ENCODE data around the gene ARHGEF1. TPM values are rescaled to one million over a fixed set of nuclear protein-coding genes. Genes with fewer than 3 reads are reported as not detected.
"Not testable (repeated sequence)": the region's sequence is repeated elsewhere in the genome, so short reads cannot be mapped to it uniquely, and the experiment has no call there.

Gene ARHGEF1
- polyA plus RNA-seq, 1 donor, result 49.2 TPM

DNA sequence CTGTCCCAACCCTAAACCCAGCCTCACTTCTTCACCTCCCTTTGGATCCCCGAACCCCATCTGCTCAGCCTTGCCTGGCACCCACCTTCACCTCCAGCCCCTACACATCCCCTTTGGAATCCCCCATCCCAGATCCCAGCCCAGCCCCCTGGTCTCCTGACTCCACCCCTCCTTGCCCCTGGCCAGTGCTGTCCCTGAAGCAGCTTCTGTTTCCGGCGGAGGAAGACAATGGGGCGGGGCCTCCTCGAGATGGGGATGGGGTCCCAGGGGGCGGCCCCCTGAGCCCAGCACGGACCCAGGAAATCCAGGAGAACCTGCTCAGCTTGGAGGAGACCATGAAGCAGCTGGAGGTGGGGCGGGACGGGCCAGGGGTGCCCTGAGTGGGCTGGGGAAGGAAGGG is 23.3 kb downstream of the ARHGEF1 start:
- no peak for DNase-seq

DNA sequence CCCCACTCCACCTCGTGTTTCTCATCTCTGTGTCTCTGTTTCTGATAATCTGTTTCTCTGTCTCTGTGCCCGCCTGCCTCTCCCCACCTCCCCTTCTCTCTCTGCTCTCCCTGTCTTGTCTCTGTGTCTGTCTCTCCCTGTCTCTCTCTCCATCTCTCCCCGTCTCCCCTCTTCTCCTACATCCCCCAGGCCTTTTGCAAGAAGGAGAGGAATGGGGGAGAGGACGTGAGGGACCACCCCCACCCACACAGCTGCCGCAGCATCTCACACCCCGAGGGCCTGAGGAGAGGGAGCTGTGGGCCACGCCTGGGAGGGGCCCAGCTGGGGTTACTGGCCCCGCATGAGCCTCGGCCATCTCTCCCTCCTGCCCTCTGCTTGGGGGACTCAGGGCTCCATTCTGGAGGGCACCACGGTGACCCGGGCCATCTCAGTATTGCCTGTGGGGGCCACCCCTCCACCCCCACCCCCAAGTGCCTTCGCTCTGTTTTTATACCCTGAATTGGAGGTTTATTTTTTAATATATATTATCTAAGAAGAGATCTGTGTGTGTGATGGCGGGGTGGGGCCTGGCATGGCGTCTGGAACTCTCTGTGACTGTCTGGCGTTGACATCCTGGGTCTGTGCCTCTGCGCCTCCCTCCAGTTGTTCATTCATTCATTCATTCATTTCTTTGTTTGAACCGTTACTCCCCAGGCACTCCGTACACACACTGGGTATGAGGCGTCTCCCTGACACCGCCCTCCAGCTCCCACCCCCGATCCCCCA is 24.1 kb downstream of the ARHGEF1 start:
- DNase-seq, result no peak

DNA sequence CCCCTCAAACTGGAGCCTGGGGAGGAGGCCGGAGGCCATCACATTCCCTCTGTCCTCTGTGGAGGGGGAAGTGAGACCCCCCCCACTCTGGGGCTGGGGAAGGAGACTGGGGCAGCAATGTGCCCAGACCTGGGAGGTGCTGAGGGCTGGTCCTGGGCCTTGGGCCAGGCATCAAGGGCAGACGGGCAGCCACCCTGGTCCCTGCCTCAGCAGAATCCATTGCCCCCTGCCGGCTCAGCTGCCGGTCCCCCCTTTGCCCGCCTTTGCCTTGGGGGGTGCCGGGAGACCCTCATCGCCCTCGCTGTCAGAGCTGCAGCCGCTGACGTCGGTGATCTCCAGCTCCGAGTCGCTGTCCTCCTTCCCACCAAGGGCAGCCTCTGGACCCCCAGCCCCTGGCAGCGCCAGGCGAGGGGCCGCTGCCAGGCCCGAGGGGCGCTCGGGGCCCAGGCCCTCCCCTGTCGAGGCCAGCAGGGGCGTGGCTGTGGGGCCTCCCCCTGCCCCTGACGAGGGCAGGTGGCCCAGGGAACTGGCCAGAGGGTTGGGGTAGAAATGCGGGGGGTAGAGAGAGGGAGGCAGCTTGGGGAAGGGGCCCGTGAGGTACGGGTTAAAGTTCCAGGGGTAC is 25.1 kb downstream of the ARHGEF1 start:
- DNase-seq, result no peak

DNA sequence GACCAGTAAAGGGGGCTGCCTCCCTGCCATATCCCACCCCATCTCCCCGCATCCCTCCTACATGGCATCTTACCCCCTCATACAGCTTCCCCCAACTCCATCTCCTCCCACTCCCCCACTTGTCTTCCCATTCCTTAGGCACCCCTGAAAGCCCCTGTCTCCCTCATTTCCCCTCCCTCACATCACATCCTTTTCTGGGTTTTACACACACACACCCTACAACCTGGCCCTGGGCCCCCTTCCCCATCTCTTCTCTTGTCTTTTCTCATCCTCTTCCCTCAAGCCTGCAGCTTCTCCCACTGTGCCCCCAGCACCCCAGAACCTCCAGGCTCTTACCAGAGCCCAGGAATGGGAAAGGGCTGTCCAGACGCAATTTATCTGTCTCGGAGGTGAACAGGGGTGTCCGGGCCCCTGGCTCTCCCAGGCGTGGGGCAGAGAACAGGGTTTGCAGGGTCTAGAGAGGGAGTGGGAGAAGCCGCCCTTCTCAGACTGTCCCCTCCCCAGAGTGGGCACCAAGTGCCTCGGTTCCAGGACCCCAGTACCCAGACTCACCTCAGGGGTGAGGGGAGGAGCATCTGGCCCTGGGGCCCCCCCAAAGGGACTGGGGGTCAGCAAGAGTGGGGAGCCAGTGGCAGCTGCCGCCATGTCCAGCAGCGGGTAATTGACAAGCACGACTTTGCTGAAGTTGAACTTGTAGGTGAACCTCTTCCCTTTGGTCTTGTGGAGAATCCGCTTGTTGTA is 25.9 kb downstream of the ARHGEF1 start:
- no peak for DNase-seq

DNA sequence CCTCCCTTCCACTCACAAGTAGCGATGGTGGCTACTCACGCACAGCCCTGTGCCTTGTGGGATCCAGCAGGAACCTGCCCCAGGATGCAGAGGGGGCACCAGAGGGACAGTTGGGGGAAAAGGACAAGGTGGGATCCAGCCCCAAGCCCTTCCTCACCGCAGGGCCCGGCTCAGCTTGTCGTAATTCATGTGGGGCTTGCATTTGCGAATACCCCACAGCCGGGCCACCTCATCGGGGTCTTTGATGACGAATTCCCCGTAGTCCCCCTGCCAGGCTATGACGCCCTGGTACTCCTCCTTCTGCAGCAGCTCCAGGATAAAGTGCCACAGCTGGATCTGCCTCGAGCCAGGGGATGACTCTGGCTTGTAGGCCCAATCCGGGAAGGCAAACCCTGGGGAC is 26.7 kb downstream of the ARHGEF1 start:
- DNase-seq, result no peak

DNA sequence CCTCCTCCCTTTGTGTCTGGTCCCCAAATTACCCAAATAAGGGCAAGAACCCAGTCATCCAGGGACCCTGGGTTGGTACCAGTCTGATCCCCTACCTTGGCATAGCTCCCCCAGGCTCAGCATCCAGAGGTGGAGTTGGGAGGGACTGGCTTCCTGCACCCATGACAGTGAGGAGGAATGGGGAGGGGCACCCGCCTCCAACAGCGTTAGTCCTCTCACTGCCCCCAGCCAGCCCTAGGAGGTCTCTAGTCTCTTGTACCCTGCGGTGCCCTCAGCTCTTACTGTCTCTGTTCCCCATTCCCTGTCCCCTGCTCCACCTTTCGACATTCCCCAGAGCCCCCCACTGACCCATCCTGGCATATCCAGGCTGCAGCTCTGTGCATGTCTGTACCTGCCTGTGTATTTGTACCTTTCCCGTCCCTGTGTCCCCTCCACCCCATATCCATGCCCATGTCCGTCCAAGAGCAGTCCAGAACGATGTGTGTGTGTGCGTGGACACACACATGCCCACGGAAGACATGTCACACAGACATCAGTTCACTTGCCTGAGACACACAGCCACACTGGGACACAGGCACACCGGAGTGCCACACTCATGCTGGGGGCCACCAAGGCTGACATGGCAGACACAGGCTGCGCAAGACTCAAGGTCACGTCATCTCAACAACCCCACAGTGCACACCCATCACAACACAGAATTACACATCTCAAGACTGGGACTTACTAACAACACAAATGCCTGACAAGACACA is 27.4 kb downstream of the ARHGEF1 start:
- no peak for DNase-seq

DNA sequence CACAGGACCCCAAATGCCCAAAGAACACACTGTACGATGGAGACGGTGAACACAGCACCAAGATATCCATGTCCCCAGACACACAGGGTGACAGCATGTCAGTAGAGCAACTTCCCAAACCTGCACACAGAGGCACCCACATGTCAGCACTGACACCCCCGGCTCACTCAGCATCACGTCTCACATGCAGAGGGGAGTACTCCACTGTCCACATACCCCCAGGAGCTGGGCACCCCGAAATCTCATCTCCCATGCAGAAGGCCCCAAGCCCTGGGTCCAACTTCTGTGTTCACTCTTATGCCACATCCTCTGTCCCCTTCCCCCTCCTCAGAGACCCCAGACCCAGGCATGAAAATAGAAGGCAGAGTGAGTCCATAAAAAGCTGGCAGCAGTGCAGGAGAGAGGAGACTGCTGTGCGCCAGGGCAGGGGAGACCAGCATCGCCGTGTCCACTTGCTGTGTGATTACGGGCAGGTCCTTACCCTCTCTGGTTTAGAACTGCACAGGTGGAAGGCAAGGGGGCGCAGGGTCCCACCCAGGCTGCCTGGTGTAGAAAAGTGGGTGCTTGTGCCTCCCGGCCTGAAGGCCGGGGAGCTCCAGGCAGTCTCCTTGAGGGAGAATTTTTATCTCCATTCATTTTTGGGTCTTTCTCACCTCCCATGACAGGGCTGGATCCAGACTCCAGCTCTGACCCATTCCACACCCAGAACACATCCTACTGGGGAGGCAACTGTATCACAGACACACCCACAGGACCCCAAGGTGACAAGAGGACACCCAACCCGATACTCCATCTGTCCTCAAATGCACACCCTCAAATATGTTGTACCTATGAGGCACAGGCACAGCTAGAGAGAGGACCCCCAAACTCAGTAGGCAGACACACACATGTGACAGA is 28.3 kb downstream of the ARHGEF1 start:
- no peak for DNase-seq

DNA sequence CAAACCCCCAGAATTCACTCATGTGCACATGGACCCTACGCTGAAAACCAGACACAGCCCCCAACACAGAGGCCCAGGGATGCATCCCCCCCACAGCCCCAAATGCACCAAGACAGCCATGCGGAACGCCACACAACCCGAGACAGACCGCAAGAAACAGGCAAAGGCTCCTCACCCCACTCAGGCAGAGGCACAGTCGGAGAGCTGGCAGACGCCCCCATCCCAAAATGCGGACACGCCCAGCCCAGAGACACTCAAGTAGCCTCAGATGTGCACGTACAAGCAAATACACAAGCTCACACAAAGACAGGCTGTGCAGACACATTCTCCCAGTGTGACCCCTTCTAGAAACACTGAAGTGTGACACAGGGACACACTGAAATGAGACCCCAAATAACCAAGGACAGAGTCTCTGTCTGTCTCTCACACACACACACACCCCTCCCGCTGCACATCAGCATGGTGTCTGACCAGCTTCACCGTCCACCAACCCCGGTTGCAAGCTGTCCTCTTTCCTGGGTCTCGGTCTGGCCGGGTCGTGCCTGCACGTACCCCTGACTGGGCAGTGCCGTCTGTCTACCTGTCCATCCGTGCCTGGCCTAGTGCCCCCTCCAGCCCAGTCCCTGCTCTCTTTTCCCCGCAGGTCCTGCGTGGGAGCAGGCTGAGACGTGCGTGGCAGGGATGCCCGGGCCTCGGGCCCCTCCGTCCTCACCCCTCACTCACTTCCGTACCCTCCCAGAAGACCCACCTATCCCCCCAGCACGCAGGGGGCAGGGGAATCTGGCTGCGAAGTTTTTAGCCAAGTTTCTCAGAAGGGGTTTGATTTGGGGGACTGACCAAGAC is 29.1 kb downstream of the ARHGEF1 start:
- DNase-seq, result no peak

DNA sequence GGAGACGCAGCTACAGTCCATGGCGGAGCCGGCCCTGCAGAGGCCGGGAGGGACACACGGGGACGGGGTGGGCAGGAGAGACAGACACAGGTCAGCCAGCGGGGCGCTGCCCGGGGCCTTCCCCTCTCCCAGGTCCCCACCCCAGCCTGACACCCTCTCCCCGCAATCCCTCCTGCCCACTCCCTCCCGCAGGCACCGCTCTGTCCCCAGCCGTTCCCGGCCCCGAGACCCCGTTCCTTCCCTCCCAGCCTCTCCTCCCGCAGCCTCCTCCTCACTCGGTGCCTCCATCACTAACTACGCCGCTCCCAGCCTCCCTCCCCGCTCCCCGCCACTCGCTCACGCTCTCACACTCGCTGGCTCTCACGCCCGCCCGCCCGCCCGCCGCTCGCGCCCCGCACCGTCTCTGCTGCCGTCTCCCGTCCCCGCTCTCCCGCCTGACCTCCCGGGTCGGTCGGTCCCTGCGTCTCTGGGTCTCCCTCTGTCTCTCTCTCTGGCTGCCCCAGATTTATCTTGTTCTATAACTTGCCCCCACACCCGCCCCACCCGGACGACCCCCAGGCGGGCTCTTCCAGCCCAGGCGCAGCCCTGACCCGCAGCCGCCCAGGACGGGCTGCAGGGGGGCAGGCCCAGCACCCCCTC is 30.0 kb downstream of the ARHGEF1 start:
- DNase-seq, result no peak

DNA sequence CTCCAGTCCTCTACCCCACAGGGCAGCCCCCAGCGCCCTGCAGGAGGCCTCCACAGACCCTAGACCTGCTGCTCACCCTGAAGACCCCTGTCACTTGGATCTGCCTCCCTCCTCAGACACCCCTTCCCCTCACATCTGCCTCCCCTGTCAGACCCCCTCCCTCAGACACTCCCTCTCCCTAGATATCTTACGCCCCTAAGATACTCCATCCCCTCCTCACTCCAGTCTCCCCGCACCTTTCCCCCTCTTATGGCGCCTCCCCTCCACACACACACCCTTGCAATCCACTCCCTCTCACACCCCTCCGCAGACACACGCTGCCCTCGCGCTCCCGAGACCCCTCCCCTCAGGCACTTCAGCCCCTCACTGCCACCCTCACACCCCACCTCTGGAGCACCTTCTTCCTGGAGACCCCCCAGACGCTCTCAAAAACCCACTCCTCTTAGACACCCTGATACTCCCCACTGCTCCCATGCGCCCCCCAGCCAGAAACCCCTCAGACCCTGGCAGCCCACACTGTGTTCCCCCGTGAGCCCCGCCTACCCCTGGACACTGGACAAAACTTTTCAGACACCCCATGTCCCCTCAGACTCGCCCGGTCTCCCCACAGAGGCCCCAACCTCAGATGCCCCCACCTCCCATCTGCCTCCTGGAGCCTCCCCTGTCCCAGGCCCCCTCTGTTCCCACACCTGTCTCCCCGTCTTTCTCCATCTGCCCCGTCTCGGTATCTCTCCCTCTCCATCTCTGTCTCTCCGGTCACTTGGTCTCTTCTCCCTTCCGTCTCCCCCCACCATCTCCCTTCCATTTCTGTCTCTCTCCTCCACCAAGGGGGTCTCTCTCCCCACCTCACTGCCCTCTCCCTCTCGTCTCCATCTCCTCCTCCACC is 30.8 kb downstream of the ARHGEF1 start:
- DNase-seq, result no peak

DNA sequence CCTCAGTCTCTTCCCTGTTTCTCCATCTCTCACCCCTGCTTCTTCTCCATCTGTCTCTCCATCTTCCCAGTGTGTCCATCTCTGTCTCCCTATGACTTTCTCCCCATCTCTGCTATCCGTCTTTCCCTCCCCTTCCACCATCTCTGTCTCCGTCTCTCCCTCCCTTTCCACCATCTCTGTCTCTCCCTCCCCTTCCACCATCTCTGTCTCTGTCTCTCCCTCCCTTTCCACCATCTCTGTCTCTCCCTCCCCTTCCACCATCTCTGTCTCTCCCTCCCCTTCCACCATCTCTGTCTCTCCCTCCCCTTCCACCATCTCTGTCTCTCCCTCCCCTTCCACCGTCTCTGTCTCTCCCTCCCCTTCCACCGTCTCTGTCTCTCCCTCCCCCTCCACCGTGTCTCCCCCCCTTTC is 31.4 kb downstream of the ARHGEF1 start:
- DNase-seq, result not testable (repeated sequence)

DNA sequence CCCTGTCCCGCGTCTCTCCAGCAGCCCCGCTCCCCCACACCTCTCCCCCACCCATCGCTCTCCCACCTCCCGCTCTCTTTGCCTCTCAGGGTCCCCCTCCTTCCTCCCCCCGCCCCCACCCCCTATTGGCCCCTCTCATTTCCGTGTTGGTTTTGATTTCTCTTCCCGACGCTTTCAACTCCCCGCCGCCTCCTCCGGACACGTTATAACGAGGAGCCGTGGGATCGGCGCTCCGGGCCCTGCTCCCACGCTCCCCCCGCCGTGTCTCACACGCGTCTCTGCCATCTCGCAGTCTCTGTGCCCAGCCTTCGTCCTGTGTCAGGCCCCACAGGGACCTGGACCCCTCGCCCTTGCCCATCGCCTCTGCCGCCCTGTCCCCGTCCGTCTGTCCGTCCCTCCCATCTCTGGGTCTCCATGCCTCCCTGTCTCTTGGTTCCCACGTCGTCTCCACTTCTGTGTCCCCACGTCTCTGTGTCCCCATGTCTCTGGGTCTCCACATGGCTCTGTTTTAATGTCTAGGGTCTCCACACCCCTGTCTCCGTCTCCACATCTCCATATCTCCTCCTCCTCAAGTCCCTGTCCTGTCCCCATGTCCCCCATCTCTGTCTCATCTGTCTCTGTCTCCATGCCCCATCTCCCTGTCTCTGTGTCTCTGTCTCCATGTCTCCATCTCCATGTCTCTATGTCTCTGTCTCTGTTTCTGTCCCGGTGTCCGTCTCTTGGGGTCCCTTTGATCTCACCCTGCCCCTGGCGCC is 32.2 kb downstream of the ARHGEF1 start:
- no peak for DNase-seq

DNA sequence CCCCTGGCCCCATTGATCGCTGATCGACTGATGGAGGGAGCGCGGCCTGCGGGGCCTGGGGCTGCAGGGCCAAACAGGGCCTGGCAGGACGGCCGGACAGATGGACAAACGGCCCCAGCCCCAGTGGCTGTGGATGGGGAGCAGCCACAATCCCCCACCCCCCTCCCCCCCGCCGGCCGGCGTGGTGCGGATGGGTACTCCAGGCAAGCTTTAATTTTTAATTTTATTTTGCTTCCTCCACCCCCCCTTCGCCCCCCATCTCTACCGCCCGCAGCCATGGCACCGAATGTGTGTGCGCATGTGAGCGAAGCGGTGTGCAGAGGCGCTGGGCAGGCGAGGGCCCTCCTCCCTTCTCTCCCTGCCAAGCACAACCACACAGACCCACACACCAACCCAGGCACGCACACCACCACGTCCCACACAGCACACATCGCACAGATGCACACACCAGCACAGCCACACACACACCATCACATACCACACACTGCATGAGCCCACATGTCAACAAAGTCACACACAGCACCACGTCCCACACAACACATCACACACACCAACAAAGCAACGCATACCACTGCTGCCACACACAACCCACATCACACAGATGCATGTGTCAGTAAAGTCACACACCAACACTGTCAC is 32.9 kb downstream of the ARHGEF1 start:
- DNase-seq, result no peak

DNA sequence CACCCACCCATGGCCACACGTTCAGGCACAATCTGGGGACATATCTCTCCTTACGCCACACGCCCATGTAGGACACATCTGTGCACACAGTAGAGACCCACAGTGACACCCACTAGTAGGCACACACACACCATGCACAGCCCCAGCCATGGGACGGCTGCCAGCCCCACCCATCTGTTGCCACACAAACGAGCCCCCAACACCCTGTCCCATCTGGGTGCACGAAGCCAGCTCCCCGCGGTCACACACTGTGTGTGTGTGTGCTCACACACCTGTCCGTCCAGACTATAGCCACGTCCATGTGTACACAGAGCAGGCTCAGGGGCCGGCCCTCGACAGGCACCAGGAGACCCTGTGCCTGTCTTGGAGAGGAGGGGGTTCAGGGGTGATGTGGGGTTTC is 34.7 kb downstream of the ARHGEF1 start:
- no peak for DNase-seq

DNA sequence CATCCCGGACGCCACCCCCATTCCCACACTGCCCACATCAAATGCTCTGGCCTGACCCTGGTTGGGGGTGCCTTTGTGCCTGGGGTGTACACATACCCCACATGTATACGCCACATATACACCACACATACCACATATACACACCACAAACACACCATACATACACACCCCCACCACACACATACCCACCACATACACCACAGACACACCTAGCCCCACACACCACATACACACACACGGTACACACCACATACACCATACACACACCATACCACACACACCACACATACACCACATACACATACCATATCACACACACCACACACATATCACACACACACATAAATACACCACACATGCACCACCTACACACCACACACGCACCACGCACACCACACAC is 35.1 kb downstream of the ARHGEF1 start:
- no peak for DNase-seq

DNA sequence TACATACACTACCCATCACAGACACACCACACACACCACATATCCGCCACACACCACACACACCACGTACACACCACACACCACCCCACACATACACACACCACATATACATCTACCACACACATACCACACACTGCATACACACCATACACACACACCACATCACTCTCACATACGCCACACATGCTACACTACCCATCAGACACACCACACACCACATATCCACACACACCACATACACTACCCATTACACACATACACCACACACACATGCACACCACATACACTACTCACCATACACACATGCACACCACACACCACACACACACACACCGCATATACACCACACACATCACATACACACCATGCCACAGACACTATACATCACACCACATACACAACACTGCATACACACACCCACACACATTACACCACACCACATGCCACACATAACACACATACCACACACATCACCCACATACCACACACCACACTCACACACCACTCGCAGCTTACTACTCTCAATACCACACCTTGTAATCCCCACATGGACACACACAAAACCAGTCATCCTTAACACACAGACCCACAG is 35.8 kb downstream of the ARHGEF1 start:
- DNase-seq, result no peak

DNA sequence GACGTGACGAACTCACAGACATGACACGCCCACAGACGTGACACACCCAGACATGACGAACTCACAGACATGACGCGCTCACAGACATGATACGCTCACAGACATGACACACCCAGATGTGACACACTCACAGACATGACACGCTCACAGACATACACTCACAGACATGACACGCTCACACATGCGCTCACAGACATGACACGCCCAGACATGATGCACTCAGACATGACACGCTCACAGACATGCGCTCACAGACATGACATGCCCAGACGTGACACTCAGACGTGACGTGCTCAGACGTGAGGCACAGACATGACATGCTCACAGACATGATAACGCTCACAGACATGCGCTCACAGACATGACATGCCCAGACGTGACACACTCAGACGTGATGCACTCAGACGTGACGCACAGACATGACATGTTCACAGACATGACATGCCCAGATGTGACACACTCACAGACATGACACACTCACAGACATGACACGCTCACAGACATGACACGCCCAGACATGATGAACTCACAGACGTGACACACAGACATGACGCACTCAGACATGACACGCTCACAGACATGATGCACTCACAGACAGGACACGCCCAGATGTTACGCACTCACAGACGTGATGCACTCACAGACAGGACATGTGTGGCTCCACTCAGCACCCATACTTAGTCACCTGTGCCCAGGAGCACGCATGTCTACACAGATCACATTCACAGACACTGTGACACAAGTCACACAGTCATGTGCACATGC is 37.1 kb downstream of the ARHGEF1 start:
- no peak for DNase-seq

Measured in hindlimb muscle (tissue), 1 donor.